PC-9 (cell line): ENCODE measurements around the gene SLC66A2. TPM values are rescaled to one million over a fixed set of nuclear protein-coding genes. Genes with fewer than 3 reads are reported as not detected.

Experiments
- BruUV-seq: library from RNA; stranded (reverse); fragments of 400-500 nt; replicated peaks from 2 replicates; lab custom pipeline; 2021; lab: Mats Ljungman, UMichigan
- CTCF ChIA-PET: fragments of 300-600 bp; sonication (Branson Sonifier 250); formaldehyde crosslinking; loops from one replicate; lab custom pipeline; 2022; ENCODE audit warnings: antibody characterized with exemption; lab: Charles Lee
- POLR2A ChIA-PET: fragments of 300-600 bp; sonication (Branson Sonifier 250); formaldehyde crosslinking; loops from one replicate; lab custom pipeline; 2022; ENCODE audit warnings: antibody characterized with exemption; ENCODE audit not compliant: unreplicated experiment; lab: Charles Lee
- DNase-seq, 2 experiments: peaks; one replicate each; pipeline versions ENCODE4 v3.0.0 to v3.0.0-alpha.2; 2015 to 2022; ENCODE audit warnings: mixed read lengths in 1 of 2
- H2AFZ ChIP-seq: fragments of 200-600 bp; sonication (generic); 2 replicates; pipeline ENCODE4 v1.8.1; 2017; ENCODE audit warnings: antibody characterized with exemption
- H3F3A ChIP-seq: fragments of 200-600 bp; sonication (generic); 2 replicates; pipeline ENCODE4 v1.8.1; 2017; ENCODE audit warnings: antibody characterized with exemption, mild to moderate bottlenecking, low read depth; ENCODE audit not compliant: insufficient read depth
- H3K27ac ChIP-seq: fragments of 200-600 bp; sonication (generic); 2 replicates; pipeline ENCODE4 v1.6.1; 2016; ENCODE audit warnings: mixed run types
- H3K27me3 ChIP-seq: fragments of 200-600 bp; sonication (generic); 2 replicates; pipeline ENCODE4 v1.6.1; 2016; ENCODE audit warnings: low read depth, mixed run types; ENCODE audit not compliant: insufficient read depth
- H3K36me3 ChIP-seq: fragments of 200-600 bp; sonication (generic); 2 replicates; pipeline ENCODE4 v1.6.1; 2016; ENCODE audit warnings: low read depth, mixed run types
- H3K4me1 ChIP-seq: fragments of 200-600 bp; sonication (generic); replicated peaks from 2 replicates; pipeline ENCODE4 v1.6.1; 2016; ENCODE audit warnings: mixed run types; ENCODE audit not compliant: insufficient read depth
- H3K4me2 ChIP-seq: fragments of 200-600 bp; sonication (generic); 2 replicates; pipeline ENCODE4 v1.6.1; 2017; ENCODE audit warnings: mixed run types
- H3K4me3 ChIP-seq: fragments of 200-600 bp; sonication (generic); 2 replicates; pipeline ENCODE4 v1.6.1; 2016; ENCODE audit warnings: mixed run types
- H3K79me2 ChIP-seq: fragments of 200-600 bp; sonication (generic); 2 replicates; pipeline ENCODE4 v1.6.1; 2017; ENCODE audit warnings: low read depth, mixed run types
- H3K9me2 ChIP-seq: fragments of 200-600 bp; sonication (generic); 2 replicates; pipeline ENCODE4 v1.8.1; 2017; ENCODE audit warnings: mild to moderate bottlenecking; ENCODE audit not compliant: insufficient read depth
- H3K9me3 ChIP-seq: fragments of 200-600 bp; sonication (generic); 2 replicates; pipeline ENCODE4 v1.8.1; 2016; ENCODE audit warnings: low read depth; ENCODE audit not compliant: insufficient read depth
- H4K20me1 ChIP-seq: fragments of 200-600 bp; sonication (generic); 2 replicates; pipeline ENCODE4 v1.8.1; 2017; ENCODE audit not compliant: insufficient read depth
- CTCF ChIP-seq: fragments of 200-600 bp; sonication (generic); conservative IDR thresholded peaks from 2 replicates; pipeline ENCODE4 v1.6.1; 2017; ENCODE audit warnings: mixed run types, antibody characterized with exemption, mild to moderate bottlenecking, moderate library complexity
- EZH2 ChIP-seq: fragments of 200-600 bp; sonication (generic); IDR thresholded peaks from 2 replicates; pipeline ENCODE4 v1.8.0; 2017; ENCODE audit warnings: antibody characterized with exemption, low read depth
- intact Hi-C: fragments of 100-400 bp; cut with micrococcal nuclease; formaldehyde crosslinking; loops from one replicate; pipeline ENCODE4 v1.10.0; 2022; ENCODE audit not compliant: unreplicated experiment
- total RNA-seq: library from RNA; stranded (reverse); gene quantifications from 2 replicates; pipeline ENCODE4 v1.2.3, GENCODE V29; 2021

Gene SLC66A2
- total RNA-seq, 1 experiment from 2014 or later, result 24.3 TPM

GRCh38 chr18:79973517-79973916 lies 22.1 kb upstream of the SLC66A2 start:
- TF ChIP-seq EZH2, result no peak
- TF ChIP-seq CTCF, result no peak
- Histone ChIP-seq H3K4me2 (no peak overlapping the region), H3K4me1 (no peaks in the 10 kb centered on the region), H3K36me3 (peaks cover 38% of the 10 kb centered on the region), H3K79me2 (peaks cover 69% of the 10 kb centered on the region), H3K9me2 (no peaks in the 10 kb centered on the region), H3K27ac (no peak overlapping the region), H4K20me1 (peaks cover 80% of the 10 kb centered on the region), H3K9me3 (no peaks in the 10 kb centered on the region), H2AFZ (no peak overlapping the region), H3K27me3 (no peaks in the 10 kb centered on the region), H3K4me3 (no peak overlapping the region), H3F3A (peaks cover 30% of the 10 kb centered on the region)
- CTCF ChIA-PET, result no interaction called here
- no peak for DNase-seq
- intact Hi-C loops, result no loop called here
- POLR2A ChIA-PET, result no interaction called here
- BruUV-seq, result no TSS peak

GRCh38 chr18:79972720-79973119 lies 21.3 kb upstream of the SLC66A2 start:
- no peak overlapping the region for H3K4me3 ChIP-seq
- no peaks in the 10 kb centered on the region for H3K4me1 ChIP-seq
- H3F3A ChIP-seq, result peaks cover 38% of the 10 kb centered on the region
- no peaks in the 10 kb centered on the region for H3K9me3 ChIP-seq
- H3K9me2 ChIP-seq, result no peaks in the 10 kb centered on the region
- H3K79me2 ChIP-seq, result peaks cover 69% of the 10 kb centered on the region
- H3K36me3 ChIP-seq, result peaks cover 38% of the 10 kb centered on the region
- TF ChIP-seq CTCF, result no peak
- no peak for TF ChIP-seq EZH2
- H3K27ac ChIP-seq, result no peak overlapping the region
- peaks cover 80% of the 10 kb centered on the region for H4K20me1 ChIP-seq
- ChIA-PET POLR2A (no interaction called here), CTCF (no interaction called here)
- no TSS peak for BruUV-seq
- intact Hi-C loops, result no loop called here
- DNase-seq, result no peak
- no peak overlapping the region for H3K4me2 ChIP-seq
- H2AFZ ChIP-seq, result no peak overlapping the region
- H3K27me3 ChIP-seq, result no peaks in the 10 kb centered on the region

GRCh38 chr18:79971986-79972385 lies 20.5 kb upstream of the SLC66A2 start:
- Histone ChIP-seq H3K9me2 (no peaks in the 10 kb centered on the region), H3K9me3 (no peaks in the 10 kb centered on the region), H3K4me2 (no peak overlapping the region), H3K4me1 (no peaks in the 10 kb centered on the region), H3K27me3 (no peaks in the 10 kb centered on the region), H3K79me2 (peaks cover 68% of the 10 kb centered on the region), H3K36me3 (peaks cover 37% of the 10 kb centered on the region), H3K27ac (no peak overlapping the region), H2AFZ (no peak overlapping the region), H3K4me3 (no peak overlapping the region), H4K20me1 (peaks cover 74% of the 10 kb centered on the region), H3F3A (peaks cover 44% of the 10 kb centered on the region)
- TF ChIP-seq EZH2 (no peak), CTCF (no peak)
- no TSS peak for BruUV-seq
- DNase-seq, result no peak
- ChIA-PET POLR2A (no interaction called here), CTCF (no interaction called here)
- intact Hi-C loops, result no loop called here
